ENCODE results near the gene RAF1.

- TF ChIP-seq EZH2 (IDR thresholded peaks at IDR 0.05) (no peak), POLR2AphosphoS5 (IDR thresholded peaks at IDR 0.05; ENCODE audit: borderline replicate concordance, low read depth, low read length) (no peak)
Measured at GRCh38 chr3:12571986-12572385, 91.9 kb downstream of the RAF1 start.

Data from SK-N-MC (cell line).